Measurements from ENCODE around the gene ATP6V0A1.

DNA sequence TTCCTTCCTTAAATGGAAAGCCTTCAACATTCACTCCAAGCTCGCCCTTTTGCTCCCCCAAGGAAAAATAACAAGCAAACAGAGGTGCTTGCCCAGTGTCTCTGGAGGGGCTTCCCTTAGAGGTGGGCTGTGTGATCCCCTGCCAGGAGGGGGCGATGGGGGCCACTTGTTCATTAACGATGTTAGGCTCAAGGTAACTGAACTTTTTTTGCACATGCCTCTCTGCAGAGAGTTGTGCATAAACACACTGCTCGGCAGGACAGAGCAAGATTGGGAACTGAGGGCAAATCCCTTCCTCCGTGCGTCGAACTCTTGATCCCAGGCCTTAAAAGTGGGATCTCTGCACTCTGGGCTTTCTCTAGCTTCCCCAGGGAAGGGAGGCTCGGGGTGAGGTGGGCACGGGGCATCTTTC is 61.9 kb downstream of the ATP6V0A1 start:
- TF ChIP-seq, protein P1, sequence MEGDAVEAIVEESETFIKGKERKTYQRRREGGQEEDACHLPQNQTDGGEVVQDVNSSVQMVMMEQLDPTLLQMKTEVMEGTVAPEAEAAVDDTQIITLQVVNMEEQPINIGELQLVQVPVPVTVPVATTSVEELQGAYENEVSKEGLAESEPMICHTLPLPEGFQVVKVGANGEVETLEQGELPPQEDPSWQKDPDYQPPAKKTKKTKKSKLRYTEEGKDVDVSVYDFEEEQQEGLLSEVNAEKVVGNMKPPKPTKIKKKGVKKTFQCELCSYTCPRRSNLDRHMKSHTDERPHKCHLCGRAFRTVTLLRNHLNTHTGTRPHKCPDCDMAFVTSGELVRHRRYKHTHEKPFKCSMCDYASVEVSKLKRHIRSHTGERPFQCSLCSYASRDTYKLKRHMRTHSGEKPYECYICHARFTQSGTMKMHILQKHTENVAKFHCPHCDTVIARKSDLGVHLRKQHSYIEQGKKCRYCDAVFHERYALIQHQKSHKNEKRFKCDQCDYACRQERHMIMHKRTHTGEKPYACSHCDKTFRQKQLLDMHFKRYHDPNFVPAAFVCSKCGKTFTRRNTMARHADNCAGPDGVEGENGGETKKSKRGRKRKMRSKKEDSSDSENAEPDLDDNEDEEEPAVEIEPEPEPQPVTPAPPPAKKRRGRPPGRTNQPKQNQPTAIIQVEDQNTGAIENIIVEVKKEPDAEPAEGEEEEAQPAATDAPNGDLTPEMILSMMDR (IDR thresholded peaks at IDR 0.05), result no peak
- no peak for TF ChIP-seq EP300 (IDR thresholded peaks at IDR 0.05)

All from suprapubic skin (tissue), 3 donors.